Amniotic epithelial cell (primary cell): ENCODE data around the gene CLDN2.
A peak's percentile ranks its signal among the peaks of the same experiment; 100 is the strongest.
"Not testable (repeated sequence)": the region's sequence is repeated elsewhere in the genome, so short reads cannot be mapped to it uniquely, and the experiment has no call there.

Source experiments
- DNase-seq: peaks from one replicate; pipeline ENCODE4 v3.0.0-alpha.2; 2010; ENCODE audit warnings: low read depth

Gene CLDN2

GRCh38 chrX:106959901-106960300 is 39.7 kb downstream of the CLDN2 start:
- DNase-seq = peak; percentile 28

- no peak for DNase-seq
These were observed 42.9 kb downstream of the CLDN2 start for GRCh38 chrX:106963111-106963510.

DNA sequence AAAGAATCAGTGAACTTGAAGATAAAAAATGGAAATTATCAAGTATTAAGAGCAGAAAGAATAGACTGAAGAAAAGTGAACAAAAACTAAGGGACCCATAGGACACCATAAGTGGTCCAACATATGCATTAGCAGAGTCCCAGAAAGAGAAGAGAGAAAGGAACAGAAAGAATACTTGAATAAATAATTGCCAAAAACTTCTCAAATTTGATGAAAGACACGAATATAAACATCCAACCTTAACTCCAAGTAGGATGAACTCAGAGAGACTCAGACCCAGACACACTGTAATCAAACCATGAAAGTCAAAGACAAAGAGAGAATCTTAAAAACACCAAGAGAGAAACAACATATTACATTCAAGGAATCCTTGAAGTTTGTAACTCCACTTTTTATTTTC is 44.1 kb downstream of the CLDN2 start:
- no peak for DNase-seq

GRCh38 chrX:106966547-106966946 is 46.3 kb downstream of the CLDN2 start:
- not testable (repeated sequence) for DNase-seq

GRCh38 chrX:106972896-106973295 is 52.7 kb downstream of the CLDN2 start:
- DNase-seq = no peak

GRCh38 chrX:106973433-106974149 is 53.4 kb downstream of the CLDN2 start:
- DNase-seq = no peak

GRCh38 chrX:106976416-106976815 is 56.2 kb downstream of the CLDN2 start:
- DNase-seq = no peak
